Hematopoietic multipotent progenitor cell treated with erythropoietin and hydrocortisone succinate and interleukin-3 and kit ligand, for 17 days (in vitro differentiated cells): ENCODE measurements around the gene PNMT.

ENCODE experiments used
- DNase-seq: peaks from one replicate; pipeline ENCODE4 v3.0.0-alpha.2; 2015; ENCODE audit warnings: low spot score

The PNMT gene

GRCh38 chr17:39667945-39668924, at the start of gene PNMT:
Gene PNMT, plus strand, starts transcription at chr17:39668453. Its CDS starts 23 bp downstream, at chr17:39668476.
- peak; percentile 38 for DNase-seq

- DNase-seq: no peak
Observed at GRCh38 chr17:39618956-39619785, 49.1 kb upstream of the PNMT start.

GRCh38 chr17:39619786-39620101, 48.5 kb upstream of the PNMT start:
- DNase-seq: no peak

- DNase-seq: peak; percentile 90
Observed at GRCh38 chr17:39621523-39622379, 46.5 kb upstream of the PNMT start.

DNA sequence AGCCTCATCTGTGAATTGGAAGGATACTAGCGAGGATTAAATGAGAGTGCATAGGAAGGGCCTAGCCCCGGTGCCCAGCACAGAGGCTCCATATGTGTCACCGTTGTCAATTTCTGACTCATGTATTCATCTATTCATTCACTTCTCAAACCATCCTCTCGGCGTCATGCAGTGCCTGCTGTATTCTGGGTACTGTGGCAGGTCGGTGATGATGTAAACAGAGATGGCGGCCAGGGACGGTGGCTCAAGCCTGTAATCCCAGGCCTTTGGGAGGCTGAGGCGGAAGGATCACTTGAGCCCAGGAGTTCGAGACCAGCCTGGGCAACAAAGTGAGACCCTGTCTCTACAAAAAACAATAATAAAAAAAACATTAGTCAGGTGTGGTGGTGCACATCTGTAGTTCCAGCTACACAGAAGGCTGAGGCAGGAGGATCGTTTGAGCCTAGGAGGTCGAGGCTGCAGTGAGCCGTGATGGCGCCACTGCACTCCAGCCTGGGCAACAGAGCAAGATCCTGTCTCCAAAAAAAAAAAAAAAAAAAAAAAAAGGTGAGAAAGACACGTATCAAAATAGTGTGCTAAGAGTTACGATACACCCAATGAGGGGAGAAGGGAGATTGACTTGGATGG, 45.8 kb upstream of the PNMT start:
- DNase-seq: no peak

- peak; percentile 82 for DNase-seq
Observed at GRCh38 chr17:39623356-39623950, 44.8 kb upstream of the PNMT start.

- DNase-seq: no peak
Observed at GRCh38 chr17:39624313-39624712, 43.9 kb upstream of the PNMT start.

- DNase-seq: no peak
Observed at GRCh38 chr17:39625198-39625785, 43.0 kb upstream of the PNMT start.

DNA sequence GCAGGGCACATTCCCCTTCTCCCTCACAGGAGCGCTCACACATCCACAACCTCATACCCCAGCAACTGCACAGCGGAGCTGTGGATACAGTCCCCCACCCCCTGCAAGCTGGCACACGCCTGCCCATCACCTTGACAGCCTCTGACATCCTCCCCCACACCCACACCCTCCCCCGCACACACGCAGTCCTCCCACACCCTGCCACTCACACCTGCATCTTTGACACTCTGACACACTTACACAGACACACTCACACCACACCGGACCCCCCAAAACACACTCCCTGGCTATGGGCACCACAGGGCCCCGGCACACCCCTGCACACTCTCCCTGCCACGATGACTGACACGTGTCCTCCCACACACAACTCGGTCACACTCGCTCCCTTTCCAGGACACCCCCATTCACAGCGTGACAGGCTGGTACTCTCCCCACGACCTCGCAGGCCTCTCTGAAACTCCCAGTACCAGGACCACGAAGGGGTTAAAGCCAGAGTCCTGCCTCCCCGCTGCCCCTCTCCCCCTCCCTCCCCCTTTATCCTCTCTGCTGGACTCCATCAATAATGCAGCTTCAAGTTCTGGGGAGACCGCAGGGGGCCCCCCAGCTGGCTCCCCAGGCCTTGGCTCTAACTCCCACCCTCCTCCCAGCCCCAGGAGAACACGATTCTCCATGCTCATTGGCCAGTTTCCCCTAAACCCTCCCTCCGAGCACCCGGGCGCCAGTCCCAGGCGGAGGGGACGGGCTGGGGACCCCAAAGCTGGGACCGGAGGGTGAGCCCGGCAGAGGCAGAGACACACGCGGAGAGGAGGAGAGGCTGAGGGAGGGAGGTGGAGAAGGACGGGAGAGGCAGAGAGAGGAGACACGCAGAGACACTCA, 41.8 kb upstream of the PNMT start, which contains the start of gene PPP1R1B:
TSS of gene PPP1R1B (plus strand) at position 782 of the 876 bp plus-strand sequence. CDS start 441 bp downstream, outside the sequence.
- no peak for DNase-seq

DNA sequence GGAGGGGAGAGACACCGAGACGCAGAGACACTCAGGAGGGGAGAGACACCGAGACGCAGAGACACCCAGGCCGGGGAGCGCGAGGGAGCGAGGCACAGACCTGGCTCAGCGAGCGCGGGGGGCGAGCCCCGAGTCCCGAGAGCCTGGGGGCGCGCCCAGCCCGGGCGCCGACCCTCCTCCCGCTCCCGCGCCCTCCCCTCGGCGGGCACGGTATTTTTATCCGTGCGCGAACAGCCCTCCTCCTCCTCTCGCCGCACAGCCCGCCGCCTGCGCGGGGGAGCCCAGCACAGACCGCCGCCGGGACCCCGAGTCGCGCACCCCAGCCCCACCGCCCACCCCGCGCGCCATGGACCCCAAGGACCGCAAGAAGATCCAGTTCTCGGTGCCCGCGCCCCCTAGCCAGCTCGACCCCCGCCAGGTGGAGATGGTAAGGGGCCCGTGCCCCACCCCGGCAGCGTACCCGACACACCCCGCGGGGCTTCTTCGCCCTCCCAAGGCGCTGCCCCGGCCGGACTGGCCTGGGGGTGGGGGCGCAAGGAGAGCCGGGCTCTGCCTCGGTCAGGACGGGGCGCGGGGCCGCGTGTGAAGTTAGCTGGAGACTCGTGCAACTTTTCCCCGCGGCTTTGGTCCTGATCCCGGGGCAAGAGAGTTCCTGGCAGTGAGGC, 41.1 kb upstream of the PNMT start:
- DNase-seq: no peak

GRCh38 chr17:39627712-39628516, 40.3 kb upstream of the PNMT start:
- no peak for DNase-seq

GRCh38 chr17:39628655-39629493, 39.4 kb upstream of the PNMT start:
- no peak for DNase-seq

- no peak for DNase-seq
Observed at GRCh38 chr17:39629494-39629880, 38.8 kb upstream of the PNMT start.

GRCh38 chr17:39629898-39630297, 38.4 kb upstream of the PNMT start:
- DNase-seq: no peak

DNA sequence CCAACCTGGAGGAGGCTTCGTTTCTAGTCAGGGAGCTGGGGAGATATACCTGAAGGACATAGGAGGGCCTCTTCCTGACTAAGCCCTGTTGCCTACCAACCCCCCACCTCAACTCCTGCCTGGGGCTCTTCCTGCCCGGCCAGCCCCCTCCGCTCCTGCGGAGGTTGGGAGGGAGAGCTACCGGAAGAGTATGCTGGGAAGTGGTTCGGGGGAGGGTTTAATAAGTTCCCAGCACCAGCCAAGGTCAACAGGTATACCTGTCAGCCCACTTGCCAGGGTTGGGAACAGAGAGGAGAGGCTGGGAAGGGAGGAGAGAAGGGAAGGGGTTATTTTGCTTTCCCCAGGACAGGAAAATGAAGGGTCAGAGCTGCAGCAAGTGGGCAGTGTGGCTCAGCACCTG, 36.9 kb upstream of the PNMT start:
- no peak for DNase-seq

GRCh38 chr17:39632153-39632941, 35.9 kb upstream of the PNMT start:
- DNase-seq: no peak
